ENCODE measurements around the gene LUZP2.

DNA sequence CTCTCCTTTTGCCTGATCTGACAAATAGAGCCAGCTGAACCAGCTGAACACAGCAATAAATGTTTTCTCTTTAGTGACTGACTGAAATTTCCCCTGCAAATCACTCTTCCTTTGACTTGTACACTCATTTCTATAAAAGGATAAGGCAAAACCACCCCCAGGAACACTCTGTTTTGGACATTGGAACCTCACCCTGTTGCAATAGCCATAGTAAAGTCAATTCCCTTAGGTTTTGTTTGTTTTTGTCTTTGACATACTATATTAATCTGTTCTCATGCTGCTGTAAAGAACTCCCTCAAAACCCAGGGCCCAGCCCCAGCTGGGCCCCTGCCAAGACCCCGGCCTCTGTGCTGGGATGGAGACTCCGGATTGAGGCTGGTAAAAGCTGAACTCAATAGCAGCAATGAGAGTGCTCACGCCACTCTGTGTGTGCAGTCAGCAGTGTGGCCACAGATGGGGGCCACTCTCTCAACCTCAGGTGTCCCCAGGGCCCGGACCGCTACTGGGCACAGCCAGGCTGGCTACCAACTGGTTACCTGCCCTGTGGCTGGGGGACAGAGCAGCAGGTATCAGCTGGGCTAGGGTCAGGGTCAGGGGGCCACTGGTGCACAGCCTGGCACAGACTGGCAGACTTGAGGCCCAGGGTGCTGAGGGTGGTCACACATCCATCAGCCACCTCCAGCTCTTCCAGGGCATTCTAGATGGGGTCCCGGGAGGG, 597.4 kb downstream of the LUZP2 start:
- no peak for TF ChIP-seq TAF1 (IDR thresholded peaks at IDR 0.05; ENCODE audit: borderline replicate concordance, low read depth, low read length)
- TF ChIP-seq POLR2A (IDR thresholded peaks at IDR 0.05; ENCODE audit: low read depth, low read length) = no peak
